ENCODE results near the gene KLRC2. TPM values are rescaled to one million over a fixed set of nuclear protein-coding genes. Genes with fewer than 3 reads are reported as not detected.
"Not testable (repeated sequence)": the region's sequence is repeated elsewhere in the genome, so short reads cannot be mapped to it uniquely, and the experiment has no call there.

Gene KLRC2
- polyA plus RNA-seq, 1 donor (not counting 4 experiments of a cell fraction or from before 2014, with no cell fraction given), result not detected

GRCh38 chr12:10422159-10422558 is 13.7 kb downstream of the KLRC2 start:
- H3K36me3 ChIP-seq (ENCODE audit: control insufficient read depth in 2 of 2, extremely low read depth in 1 of 2, insufficient read depth in 2 of 2, low read length in 2 of 2); dilution Hi-C loops (cut with MboI; ENCODE audit: extremely low pct_ligation_motif_present, low sequenced_read_pairs); H3K4me1 ChIP-seq (ENCODE audit: control insufficient read depth, extremely low read depth, insufficient read depth, low read length); H3K79me2 ChIP-seq (ENCODE audit: control insufficient read depth, insufficient read depth, low read length); H3K9me3 ChIP-seq (ENCODE audit: control insufficient read depth, low read depth, low read length); H3K27me3 ChIP-seq (ENCODE audit: control insufficient read depth, extremely low read depth, insufficient read depth, low read length); H4K20me1 ChIP-seq (ENCODE audit: control insufficient read depth, extremely low read depth, insufficient read depth, low read length); H3K9me1 ChIP-seq (ENCODE audit: control insufficient read depth, extremely low read depth, insufficient read depth, low read length); H3K4me2 ChIP-seq (ENCODE audit: control insufficient read depth, extremely low read depth, insufficient read depth, low read depth, low read length); H2AFZ ChIP-seq (ENCODE audit: control insufficient read depth, low read length); H3K27ac ChIP-seq (ENCODE audit: control insufficient read depth, insufficient read depth, low read length); H3K9ac ChIP-seq (ENCODE audit: control insufficient read depth, extremely low read depth, insufficient read depth, low read length); DNase-seq (ENCODE audit: low read depth, low spot score); H3K4me3 ChIP-seq (ENCODE audit: control insufficient read depth in 2 of 3, extremely low read depth in 1 of 3, insufficient read depth in 2 of 3, low read depth in 1 of 3, low read length in 3 of 3): not testable (repeated sequence)
- FAIRE-seq, result peak; percentile 100

- dilution Hi-C loops (cut with MboI; ENCODE audit: extremely low pct_ligation_motif_present, low sequenced_read_pairs); FAIRE-seq: not testable (repeated sequence)
Measured at GRCh38 chr12:10420334-10420733, 15.5 kb downstream of the KLRC2 start, which contains the start of gene KLRC3. Gene KLRC3 (minus strand): TSS chr12:10420595. CDS start chr12:10420550, 45 bp downstream.

GRCh38 chr12:10409392-10409791 is 26.4 kb downstream of the KLRC2 start, which contains the start of gene KLRC4:
Gene KLRC4 (minus strand): TSS chr12:10409757. CDS start chr12:10409575, 182 bp downstream.
- Histone ChIP-seq H3K9ac (ENCODE audit: control insufficient read depth, extremely low read depth, insufficient read depth, low read length) (no peak within 1 kb of the TSS), H3K79me2 (ENCODE audit: control insufficient read depth, insufficient read depth, low read length) (no peaks in the 10 kb centered on the region), H3K4me2 (ENCODE audit: control insufficient read depth, extremely low read depth, insufficient read depth, low read depth, low read length) (no peak within 1 kb of the TSS), H3K9me1 (ENCODE audit: control insufficient read depth, extremely low read depth, insufficient read depth, low read length) (no peaks in the 10 kb centered on the region), H3K4me3 (ENCODE audit: control insufficient read depth in 2 of 3, extremely low read depth in 1 of 3, insufficient read depth in 2 of 3, low read depth in 1 of 3, low read length in 3 of 3) (no peak within 1 kb of the TSS), H3K27ac (ENCODE audit: control insufficient read depth, insufficient read depth, low read length) (no peak within 1 kb of the TSS), H3K36me3 (ENCODE audit: control insufficient read depth in 2 of 2, extremely low read depth in 1 of 2, insufficient read depth in 2 of 2, low read length in 2 of 2) (no peaks in the 10 kb centered on the region), H3K27me3 (ENCODE audit: control insufficient read depth, extremely low read depth, insufficient read depth, low read length) (no peaks in the 10 kb centered on the region), H3K4me1 (ENCODE audit: control insufficient read depth, extremely low read depth, insufficient read depth, low read length) (peaks cover 4% of the 10 kb centered on the region), H2AFZ (ENCODE audit: control insufficient read depth, low read length) (no peak within 1 kb of the TSS), H4K20me1 (ENCODE audit: control insufficient read depth, extremely low read depth, insufficient read depth, low read length) (no peaks in the 10 kb centered on the region), H3K9me3 (ENCODE audit: control insufficient read depth, low read depth, low read length) (no peaks in the 10 kb centered on the region)
- FAIRE-seq (peak; percentile 34), DNase-seq (ENCODE audit: low read depth, low spot score) (no peak)
- TF ChIP-seq EZH2 (IDR thresholded peaks at IDR 0.05; ENCODE audit: low read length) (no peak), CTCF (optimal IDR thresholded peaks at IDR 0.05 in 1 of 3, IDR thresholded peaks at IDR 0.05 in 1 of 3, conservative IDR thresholded peaks at IDR 0.05 in 1 of 3; ENCODE audit: extremely low read depth in 1 of 3, insufficient read depth in 2 of 3, low read length in 3 of 3) (no peak)
- dilution Hi-C loops (cut with MboI; ENCODE audit: extremely low pct_ligation_motif_present, low sequenced_read_pairs), result no loop called here

More at GRCh38 chr12:10420334-10420733, 15.5 kb downstream of the KLRC2 start, which contains the start of gene KLRC3:
- H3K36me3 ChIP-seq (ENCODE audit: control insufficient read depth in 2 of 2, extremely low read depth in 1 of 2, insufficient read depth in 2 of 2, low read length in 2 of 2); H3K27ac ChIP-seq (ENCODE audit: control insufficient read depth, insufficient read depth, low read length); H3K79me2 ChIP-seq (ENCODE audit: control insufficient read depth, insufficient read depth, low read length); H2AFZ ChIP-seq (ENCODE audit: control insufficient read depth, low read length); H3K9me1 ChIP-seq (ENCODE audit: control insufficient read depth, extremely low read depth, insufficient read depth, low read length); H3K4me2 ChIP-seq (ENCODE audit: control insufficient read depth, extremely low read depth, insufficient read depth, low read depth, low read length); H3K9me3 ChIP-seq (ENCODE audit: control insufficient read depth, low read depth, low read length); H3K4me1 ChIP-seq (ENCODE audit: control insufficient read depth, extremely low read depth, insufficient read depth, low read length); H4K20me1 ChIP-seq (ENCODE audit: control insufficient read depth, extremely low read depth, insufficient read depth, low read length); H3K9ac ChIP-seq (ENCODE audit: control insufficient read depth, extremely low read depth, insufficient read depth, low read length); DNase-seq (ENCODE audit: low read depth, low spot score); H3K27me3 ChIP-seq (ENCODE audit: control insufficient read depth, extremely low read depth, insufficient read depth, low read length); H3K4me3 ChIP-seq (ENCODE audit: control insufficient read depth in 2 of 3, extremely low read depth in 1 of 3, insufficient read depth in 2 of 3, low read depth in 1 of 3, low read length in 3 of 3): not testable (repeated sequence)

All from keratinocyte (primary cell).